Thoracic aorta (tissue), 2 donors: ENCODE data around the gene ANTXRL. TPM values are rescaled to one million over a fixed set of nuclear protein-coding genes. Genes with fewer than 3 reads are reported as not detected.
"Not testable (repeated sequence)": the region's sequence is repeated elsewhere in the genome, so short reads cannot be mapped to it uniquely, and the experiment has no call there.

ENCODE experiments used
- ATAC-seq: fragments of 150-250 bp; one replicate; pipeline ENCODE4 v1.8.0; 2017; ENCODE audit warnings: low read depth; ENCODE audit not compliant: insufficient number of reproducible peaks, low FRiP score
- DNase-seq: peaks from one replicate; pipeline ENCODE4 v3.0.0-alpha.2; 2020; ENCODE audit warnings: low spot score
- H3K27ac ChIP-seq, 2 donors: fragments of 200-600 bp; sonication (generic); 1 replicate in 1 of 2; 2 replicates in 1 of 2; pipeline ENCODE4 v1.5.1; 2016; ENCODE audit warnings: mild to moderate bottlenecking in 2 of 2, moderate library complexity in 2 of 2
- H3K27me3 ChIP-seq: fragments of 200-600 bp; sonication (generic); replicated peaks from 2 replicates; pipeline ENCODE4 v1.6.0; 2016; ENCODE audit warnings: mild to moderate bottlenecking; ENCODE audit not compliant: insufficient read depth
- H3K36me3 ChIP-seq: fragments of 200-600 bp; sonication (generic); one replicate; pipeline ENCODE4 v1.5.1; 2016
- H3K4me1 ChIP-seq, 2 donors: fragments of 200-600 bp; sonication (generic); 1 replicate in 1 of 2; 2 replicates in 1 of 2; pipeline versions ENCODE4 v1.5.1 to v1.6.0; 2016; ENCODE audit warnings: low read depth in 2 of 2, mild to moderate bottlenecking in 1 of 2; ENCODE audit not compliant: control insufficient read depth in 1 of 2
- H3K4me3 ChIP-seq: fragments of 200-600 bp; sonication (generic); 2 replicates; pipeline ENCODE4 v1.5.1; 2016; ENCODE audit warnings: mild to moderate bottlenecking
- H3K9me3 ChIP-seq: fragments of 200-600 bp; sonication (generic); 2 replicates; pipeline ENCODE4 v1.5.1; 2016
- CTCF ChIP-seq: fragments of 200-600 bp; sonication (generic); IDR thresholded peaks from one replicate; pipeline ENCODE4 v1.5.1; 2019; ENCODE audit warnings: antibody characterized with exemption
- total RNA-seq, 2 donors: library from RNA; depleted of rRNA; stranded (reverse); fragments of >200 nt; gene quantifications; one replicate each; pipeline versions ENCODE4 v1.1.0 to v1.2.3, GENCODE V29; 2016

Gene ANTXRL
- total RNA-seq, 2 donors from 2014 or later = not detected

- ATAC-seq = no peak
- Histone ChIP-seq H3K4me1 (no peaks in the 10 kb centered on the region), H3K4me3 (no peak overlapping the region), H3K27me3 (no peaks in the 10 kb centered on the region), H3K36me3 (no peaks in the 10 kb centered on the region), H3K9me3 (no peaks in the 10 kb centered on the region), H3K27ac (no peak overlapping the region)
- DNase-seq = no peak
- TF ChIP-seq CTCF = no peak
These were observed 5.2 kb downstream of the ANTXRL start for GRCh38 chr10:46291817-46292572.

DNA sequence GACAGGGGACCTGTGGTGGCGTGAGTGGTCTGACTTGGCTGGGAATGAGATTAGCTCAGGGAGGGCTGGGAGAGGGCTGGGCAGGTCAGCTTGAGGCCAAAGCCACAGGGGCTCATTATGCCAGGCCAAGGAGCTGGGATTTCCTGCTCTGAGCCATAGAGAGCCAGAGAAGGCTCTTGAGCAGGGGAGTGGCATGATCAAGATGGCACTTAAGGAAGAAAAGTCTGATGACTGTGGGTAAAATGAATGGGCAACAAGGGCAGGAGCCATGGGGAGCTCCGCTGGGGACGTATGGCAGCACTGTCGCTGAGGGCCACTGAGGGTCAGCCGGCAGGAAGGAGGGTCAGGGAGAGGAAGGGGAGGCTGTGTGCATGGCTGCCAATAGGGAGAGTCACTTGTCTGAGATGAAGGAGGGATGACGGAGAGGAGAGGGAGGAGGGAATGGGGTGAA is 5.8 kb downstream of the ANTXRL start:
- Histone ChIP-seq H3K27ac (no peak overlapping the region), H3K27me3 (no peaks in the 10 kb centered on the region), H3K4me1 (no peaks in the 10 kb centered on the region), H3K4me3 (no peak overlapping the region), H3K9me3 (no peaks in the 10 kb centered on the region), H3K36me3 (no peaks in the 10 kb centered on the region)
- no peak for ATAC-seq
- TF ChIP-seq CTCF = no peak
- no peak for DNase-seq

DNA sequence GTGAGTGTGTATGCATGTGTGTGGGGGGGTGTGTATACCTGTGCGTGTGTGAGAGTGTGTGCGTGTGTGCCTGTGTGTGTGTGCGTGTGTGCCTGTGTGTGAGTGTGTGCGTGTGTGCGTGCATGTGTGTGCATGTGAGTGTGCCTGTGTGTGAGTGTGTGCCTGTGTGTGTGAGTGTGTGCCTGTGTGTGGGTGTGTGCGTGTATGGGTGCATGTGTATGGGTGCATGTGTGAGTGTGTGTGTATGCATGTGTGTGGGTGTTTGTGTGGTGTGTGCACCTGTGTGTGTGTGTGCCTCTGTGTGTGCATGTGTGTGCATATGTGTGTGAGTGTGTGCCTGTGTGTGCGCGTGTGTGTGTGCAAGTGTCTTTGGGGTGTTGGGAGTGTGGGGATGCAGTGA is 6.4 kb downstream of the ANTXRL start:
- H3K9me3 ChIP-seq = no peaks in the 10 kb centered on the region
- H3K4me1 ChIP-seq = no peaks in the 10 kb centered on the region
- no peak for ATAC-seq
- H3K4me3 ChIP-seq = no peak overlapping the region
- H3K27ac ChIP-seq = no peak overlapping the region
- TF ChIP-seq CTCF = no peak
- DNase-seq = no peak
- H3K27me3 ChIP-seq = no peaks in the 10 kb centered on the region
- no peaks in the 10 kb centered on the region for H3K36me3 ChIP-seq

GRCh38 chr10:46293832-46294640 is 7.2 kb downstream of the ANTXRL start:
- no peaks in the 10 kb centered on the region for H3K9me3 ChIP-seq
- no peaks in the 10 kb centered on the region for H3K4me1 ChIP-seq
- ATAC-seq (no peak), DNase-seq (no peak)
- TF ChIP-seq CTCF = no peak
- H3K27ac ChIP-seq = no peak overlapping the region
- no peak overlapping the region for H3K4me3 ChIP-seq
- H3K36me3 ChIP-seq = no peaks in the 10 kb centered on the region
- H3K27me3 ChIP-seq = no peaks in the 10 kb centered on the region

- H3K9me3 ChIP-seq = no peaks in the 10 kb centered on the region
- DNase-seq (no peak), ATAC-seq (no peak)
- no peak overlapping the region for H3K27ac ChIP-seq
- H3K4me1 ChIP-seq = no peaks in the 10 kb centered on the region
- no peaks in the 10 kb centered on the region for H3K27me3 ChIP-seq
- TF ChIP-seq CTCF = no peak
- H3K4me3 ChIP-seq = no peak overlapping the region
- H3K36me3 ChIP-seq = no peaks in the 10 kb centered on the region
These were observed 7.9 kb downstream of the ANTXRL start for GRCh38 chr10:46294641-46295220.

DNA sequence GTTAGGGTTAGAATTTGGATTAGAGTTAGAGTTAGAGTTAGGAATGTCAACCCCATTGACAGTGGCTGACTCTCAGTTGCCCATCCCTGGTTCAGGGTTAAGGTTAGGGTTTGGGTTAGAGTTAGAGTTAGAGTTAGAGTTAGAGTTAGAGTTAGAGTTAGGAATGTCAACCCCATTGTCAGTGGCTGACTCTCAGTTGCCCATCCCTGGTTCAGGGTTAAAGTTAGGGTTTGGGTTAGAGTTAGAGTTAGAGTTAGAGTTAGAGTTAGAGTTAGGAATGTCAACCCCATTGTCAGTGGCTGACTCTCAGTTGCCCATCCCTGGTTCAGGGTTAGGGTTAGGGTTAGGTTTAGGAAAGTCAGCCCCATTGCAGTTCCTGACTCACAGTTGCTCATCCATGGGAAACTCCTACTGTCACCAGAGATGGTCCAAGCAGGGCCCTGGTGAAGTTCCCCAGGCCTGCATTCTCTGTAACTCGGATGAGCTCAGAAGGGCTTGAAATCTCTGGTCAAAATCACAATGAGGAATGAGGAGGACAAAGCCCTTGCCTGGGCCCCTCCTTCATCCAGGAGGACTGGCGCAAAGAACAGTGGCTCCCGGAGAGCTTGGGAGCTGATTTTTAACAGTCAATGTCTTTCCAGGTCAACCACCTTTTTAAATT is 8.7 kb downstream of the ANTXRL start:
- not testable (repeated sequence) for DNase-seq, H3K4me1 ChIP-seq, H3K36me3 ChIP-seq, H3K4me3 ChIP-seq, H3K27ac ChIP-seq, H3K9me3 ChIP-seq, H3K27me3 ChIP-seq, ATAC-seq

- H3K36me3 ChIP-seq, H3K27ac ChIP-seq, H3K4me1 ChIP-seq, ATAC-seq, H3K4me3 ChIP-seq, H3K27me3 ChIP-seq, H3K9me3 ChIP-seq, DNase-seq: not testable (repeated sequence)
These were observed 9.3 kb downstream of the ANTXRL start for GRCh38 chr10:46296086-46296485.
